ENCODE measurements around the gene TPT1. TPM values are rescaled to one million over a fixed set of nuclear protein-coding genes. Genes with fewer than 3 reads are reported as not detected.

Gene TPT1
- total and polyA plus RNA-seq, 2 of the 13 experiments (the other 11 are each of a cell fraction or from before 2014, with no cell fraction given), result 2,953 to 3,594 TPM

GRCh38 chr13:45336025-45336800 lies 4.8 kb downstream of the TPT1 start (continued):
- TF ChIP-seq ZNF142 (CRISPR knock-in tag; IDR thresholded peaks at IDR 0.05) (0 out of 2 replicates have a peak, but pooled peaks have one; percentile 41), BATF2 (CRISPR knock-in tag; IDR thresholded peaks at IDR 0.05) (no peak), NR0B2 (CRISPR knock-in tag; IDR thresholded peaks at IDR 0.05) (no peak), MBD4 (IDR thresholded peaks at IDR 0.05; ENCODE audit: borderline replicate concordance, low read length) (no peak), ELF3 (CRISPR knock-in tag; IDR thresholded peaks at IDR 0.05) (no peak), MAFG (CRISPR knock-in tag; IDR thresholded peaks at IDR 0.05) (no peak), CBX2 (IDR thresholded peaks at IDR 0.05; ENCODE audit: low read depth, low read length) (no peak), CBX2 (CRISPR knock-in tag; IDR thresholded peaks at IDR 0.05; ENCODE audit: low read depth) (no peak), BRF2 (CRISPR knock-in tag; IDR thresholded peaks at IDR 0.05) (no peak), HMG20B (CRISPR knock-in tag; conservative IDR thresholded peaks at IDR 0.05) (no peak), ADNP (CRISPR knock-in tag; IDR thresholded peaks at IDR 0.05) (no peak), RARA (CRISPR knock-in tag; IDR thresholded peaks at IDR 0.05) (no peak), ZNF777 (CRISPR knock-in tag; IDR thresholded peaks at IDR 0.05) (no peak), ZNF235 (CRISPR knock-in tag; IDR thresholded peaks at IDR 0.05; ENCODE audit: borderline replicate concordance) (no peak), ZNF615 (CRISPR knock-in tag; IDR thresholded peaks at IDR 0.05; ENCODE audit: borderline replicate concordance) (no peak), ZBTB10 (CRISPR knock-in tag; IDR thresholded peaks at IDR 0.05; ENCODE audit: borderline replicate concordance) (no peak), FOXP1 (IDR thresholded peaks at IDR 0.05) (no peak), FOXP1 (CRISPR knock-in tag; IDR thresholded peaks at IDR 0.05) (no peak), HCFC1 (IDR thresholded peaks at IDR 0.05; ENCODE audit: low read depth, low read length) (no peak)

Measured in HepG2 (cell line).